IPS-18c (cell line): ENCODE data around the gene C3orf18.

Experiments used
- H3K4me3 ChIP-seq: 2 replicates; pipeline ENCODE4 v1.7.0; 2013; ENCODE audit warnings: low read depth, mild to moderate bottlenecking, low read length, moderate library complexity; ENCODE audit not compliant: insufficient read depth
- H3K9me3 ChIP-seq: one replicate; pipeline ENCODE4 v1.6.1; 2013; ENCODE audit warnings: mild to moderate bottlenecking, low read length, moderate library complexity; ENCODE audit not compliant: control insufficient read depth, insufficient read depth

C3orf18 gene

DNA sequence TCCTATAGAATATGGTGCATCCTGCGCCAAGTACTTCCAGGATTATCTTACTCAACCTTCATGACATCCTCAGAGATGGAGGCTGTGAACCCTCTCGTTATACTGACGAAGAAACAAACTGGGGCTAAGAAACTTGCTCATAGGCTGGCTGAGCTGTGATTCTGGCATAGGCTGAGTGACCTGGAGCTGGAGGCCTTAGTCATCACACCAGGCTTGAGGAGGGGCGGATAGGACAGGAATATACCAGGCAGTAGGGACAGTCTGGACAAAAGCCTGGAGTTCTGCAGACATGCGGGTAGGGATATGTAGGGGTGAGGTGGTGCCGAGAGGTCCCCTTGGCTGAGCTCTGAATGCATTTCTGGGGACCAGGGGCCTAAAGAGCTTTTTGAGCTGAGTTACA lies 19.8 kb upstream of the C3orf18 start:
- Histone ChIP-seq H3K9me3 (no peaks in the 10 kb centered on the region), H3K4me3 (no peak overlapping the region)

DNA sequence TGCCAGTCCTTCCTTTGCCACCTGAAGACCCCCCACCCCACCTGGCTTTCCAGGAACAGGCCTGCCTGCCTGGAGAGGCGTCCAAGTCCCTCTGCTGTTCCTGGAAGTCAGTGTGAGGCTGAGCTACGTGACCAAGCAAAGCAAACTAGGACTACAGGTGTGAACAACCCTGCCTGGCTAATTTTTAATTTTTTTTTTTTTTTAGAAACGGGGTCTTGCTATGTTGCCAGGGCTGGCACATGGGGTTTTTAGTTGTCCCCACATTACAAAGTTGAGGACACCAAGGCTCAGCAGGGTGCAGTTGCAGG lies 19.2 kb upstream of the C3orf18 start:
- H3K4me3 ChIP-seq, result no peak overlapping the region
- no peaks in the 10 kb centered on the region for H3K9me3 ChIP-seq

DNA sequence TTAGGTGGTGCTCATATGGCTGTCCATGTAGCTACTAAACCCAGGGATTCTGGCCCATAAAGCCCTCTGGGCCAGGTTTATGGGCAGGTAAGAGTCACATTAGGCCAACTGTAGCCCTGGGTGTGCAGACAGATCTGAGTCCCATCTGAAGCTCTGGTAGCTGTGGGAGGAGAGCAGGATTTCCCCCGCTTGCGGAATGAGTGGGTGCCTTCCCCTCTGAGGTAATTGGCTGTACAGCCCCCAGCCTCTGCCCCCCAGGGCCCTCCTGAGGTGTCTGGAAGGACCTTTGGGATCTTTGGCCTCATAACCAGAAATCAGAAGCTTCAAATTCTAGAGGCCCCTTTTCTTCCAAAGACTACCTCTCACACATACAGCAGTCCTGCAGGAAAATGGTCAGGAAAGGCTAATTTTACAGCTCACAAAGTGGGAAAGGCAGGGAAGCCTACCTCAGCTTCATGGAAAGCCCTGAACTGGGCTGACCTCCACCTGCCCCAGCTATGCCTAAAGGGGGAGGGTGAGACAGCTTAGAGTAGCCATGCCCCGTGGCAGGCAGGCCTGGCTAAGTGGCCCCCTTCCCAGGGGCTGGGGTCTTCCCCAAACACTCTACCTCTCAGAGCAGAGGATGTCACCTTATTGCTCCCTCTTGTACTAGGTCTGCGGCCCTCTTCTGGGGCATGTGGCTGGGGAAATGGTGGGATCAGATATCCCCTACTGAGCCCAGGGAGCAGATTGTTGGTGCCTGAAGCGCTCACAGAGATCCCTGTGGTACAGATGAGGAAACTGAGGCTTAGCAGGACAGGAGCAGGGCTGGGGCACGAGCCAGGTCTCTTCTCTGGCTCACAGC lies 18.6 kb upstream of the C3orf18 start:
- Histone ChIP-seq H3K9me3 (no peaks in the 10 kb centered on the region), H3K4me3 (no peak overlapping the region)

DNA sequence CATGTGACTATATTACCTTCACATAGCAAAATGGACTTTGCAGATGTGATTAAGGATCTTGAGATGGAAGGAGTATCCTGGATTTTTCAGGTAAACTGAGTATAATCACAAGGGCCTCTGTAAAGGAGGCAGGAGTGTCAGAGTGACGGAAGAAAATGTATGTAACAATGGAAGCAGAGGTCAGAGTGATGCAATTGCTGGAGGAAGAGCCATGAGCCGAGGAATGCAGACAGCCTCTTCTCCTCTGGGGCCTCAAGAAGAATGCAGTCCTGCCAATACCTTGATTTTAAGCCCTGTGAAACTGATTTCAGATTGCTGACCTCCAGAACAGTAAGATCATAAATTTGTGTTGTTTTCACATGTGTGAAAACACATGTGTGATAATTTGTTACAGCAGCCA lies 16.8 kb upstream of the C3orf18 start:
- H3K9me3 ChIP-seq, result no peaks in the 10 kb centered on the region
- H3K4me3 ChIP-seq, result no peak overlapping the region

DNA sequence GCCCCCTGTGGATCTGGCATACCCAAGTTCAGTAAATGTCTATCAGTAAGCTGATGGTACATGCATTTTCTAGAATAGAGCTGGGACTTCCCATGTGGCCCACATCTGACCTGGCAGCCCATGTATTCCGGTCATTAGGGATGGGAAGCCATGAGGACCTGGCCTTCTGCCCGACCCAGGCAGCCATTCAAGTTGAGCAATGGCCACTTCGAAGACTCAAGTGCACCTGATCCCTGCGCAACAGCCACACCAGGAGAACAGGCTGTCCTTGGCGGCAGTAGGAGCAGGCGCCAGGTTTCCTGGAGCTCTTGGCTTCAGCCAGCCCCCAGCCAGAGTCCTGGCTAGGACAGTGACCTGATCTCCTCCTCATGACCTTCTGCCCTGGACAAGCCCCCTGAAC lies 16.4 kb upstream of the C3orf18 start:
- Histone ChIP-seq H3K4me3 (no peak overlapping the region), H3K9me3 (no peaks in the 10 kb centered on the region)

DNA sequence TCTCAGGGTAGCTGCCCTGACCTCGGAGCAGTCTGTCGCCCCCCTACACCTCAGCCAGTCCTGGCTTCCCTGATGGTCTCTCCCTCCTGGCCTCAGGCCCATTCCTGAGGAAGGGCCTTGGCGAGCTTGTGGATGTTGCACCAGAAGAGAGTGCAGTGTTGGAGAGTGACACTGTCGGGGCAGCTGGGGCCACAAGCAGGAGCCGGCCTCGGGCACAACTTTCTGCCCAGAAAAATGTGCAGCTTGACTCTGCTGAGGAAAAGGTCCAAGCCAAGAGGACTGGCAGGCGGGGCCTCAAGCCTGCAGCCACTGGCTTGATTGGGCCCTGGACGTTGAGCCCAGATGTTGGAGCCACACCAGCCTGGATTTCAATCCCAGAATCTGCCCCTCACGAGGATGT lies 14.5 kb upstream of the C3orf18 start:
- H3K4me3 ChIP-seq, result no peak overlapping the region
- H3K9me3 ChIP-seq, result no peaks in the 10 kb centered on the region

DNA sequence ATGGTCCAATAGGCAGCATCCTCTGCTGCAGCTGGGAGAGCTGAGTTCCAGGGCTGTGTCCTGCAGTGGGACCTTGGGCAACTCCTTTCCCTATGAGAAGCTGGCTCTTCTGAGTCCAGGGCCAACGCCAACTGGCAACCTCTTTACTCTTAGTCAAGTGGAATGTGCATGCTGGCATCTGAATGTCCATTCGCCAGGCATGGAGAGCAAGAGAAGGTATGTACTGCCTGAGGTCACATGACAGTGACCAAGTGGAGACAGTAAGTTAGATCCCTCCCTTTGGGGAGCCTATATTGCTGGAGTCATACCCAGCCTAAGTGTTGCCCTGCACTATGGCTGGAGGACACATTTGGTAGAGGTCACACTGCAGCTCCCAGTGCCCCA lies 13.9 kb upstream of the C3orf18 start:
- no peaks in the 10 kb centered on the region for H3K9me3 ChIP-seq
- H3K4me3 ChIP-seq, result no peak overlapping the region

DNA sequence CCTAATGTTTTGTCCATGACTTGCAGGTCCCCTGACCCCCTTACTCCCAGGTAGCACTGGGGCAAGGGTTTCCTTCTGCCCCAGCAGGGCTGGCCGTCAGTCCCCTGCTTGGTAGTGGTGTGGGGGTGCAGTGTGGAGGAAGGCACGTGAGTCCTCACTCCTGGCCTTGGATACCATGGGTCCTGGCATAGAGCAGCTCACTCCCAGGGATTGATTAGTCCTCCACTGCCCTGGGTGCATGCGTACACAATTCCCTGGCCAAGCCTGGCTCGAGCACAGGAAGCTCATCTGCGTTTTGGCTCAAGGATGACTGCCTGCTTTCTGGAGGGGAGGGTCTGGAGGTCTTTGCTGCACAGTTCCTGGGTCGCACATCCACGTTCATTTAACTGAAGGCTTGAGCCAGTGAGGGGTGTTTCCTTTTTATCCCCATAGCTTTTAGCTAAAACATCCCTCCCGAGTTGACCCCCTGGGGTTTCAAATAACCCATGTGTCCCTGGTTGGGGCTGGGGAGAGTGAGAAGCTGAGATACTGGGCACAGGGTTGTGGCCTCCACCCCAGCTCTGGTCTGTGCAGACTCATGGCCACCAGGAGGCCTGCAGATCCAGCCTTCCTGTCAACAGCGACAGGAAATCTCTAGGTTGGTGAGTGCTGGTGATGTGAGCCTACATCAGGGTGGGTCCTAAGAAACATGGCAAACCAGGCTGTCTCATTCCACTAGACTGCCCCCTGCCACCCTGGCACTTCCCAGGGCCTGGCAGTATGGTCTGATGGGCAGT lies 13.3 kb upstream of the C3orf18 start:
- H3K4me3 ChIP-seq, result no peak overlapping the region
- no peaks in the 10 kb centered on the region for H3K9me3 ChIP-seq

DNA sequence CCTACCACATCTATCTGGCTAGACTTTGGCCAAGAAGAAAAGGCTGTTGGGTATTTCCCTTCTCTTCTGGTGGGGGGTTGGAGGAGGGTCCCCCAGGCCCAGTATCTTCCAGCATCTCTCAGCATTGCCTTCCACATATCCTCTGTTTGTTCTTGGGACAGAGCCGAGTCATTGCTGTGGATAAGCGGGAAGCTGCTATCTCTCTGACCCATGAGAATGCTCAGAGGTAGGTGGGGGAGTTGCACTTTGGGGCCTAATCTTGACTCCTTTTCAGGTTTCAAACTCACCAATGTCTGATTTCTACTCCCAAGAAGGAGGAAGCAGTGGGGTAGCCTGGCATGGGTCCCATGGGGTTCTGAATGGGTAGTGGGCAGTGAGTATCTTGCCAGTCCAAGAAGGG lies 9.8 kb upstream of the C3orf18 start:
- no peak overlapping the region for H3K4me3 ChIP-seq
- H3K9me3 ChIP-seq, result no peaks in the 10 kb centered on the region

DNA sequence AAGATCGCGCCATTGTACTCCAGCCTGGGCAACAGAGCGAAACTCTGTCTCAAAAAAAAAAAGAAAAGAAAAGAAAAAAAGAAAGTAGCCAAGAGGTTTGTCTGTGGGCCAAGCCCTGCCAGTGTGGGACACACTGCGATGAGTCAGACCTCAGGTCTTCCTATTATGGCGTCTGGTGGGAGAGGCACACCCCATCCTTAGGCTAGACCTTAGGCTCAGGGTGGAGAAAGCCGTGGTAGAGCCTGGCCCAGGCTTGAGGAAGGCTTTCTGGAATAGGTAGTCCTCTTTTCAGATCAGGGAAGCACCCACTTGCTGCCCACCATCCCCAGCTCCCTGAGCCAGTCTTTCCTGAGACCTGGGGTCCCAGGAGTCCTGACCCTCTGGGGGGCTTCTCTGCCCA lies 7.8 kb upstream of the C3orf18 start:
- Histone ChIP-seq H3K9me3 (no peaks in the 10 kb centered on the region), H3K4me3 (no peak overlapping the region)

DNA sequence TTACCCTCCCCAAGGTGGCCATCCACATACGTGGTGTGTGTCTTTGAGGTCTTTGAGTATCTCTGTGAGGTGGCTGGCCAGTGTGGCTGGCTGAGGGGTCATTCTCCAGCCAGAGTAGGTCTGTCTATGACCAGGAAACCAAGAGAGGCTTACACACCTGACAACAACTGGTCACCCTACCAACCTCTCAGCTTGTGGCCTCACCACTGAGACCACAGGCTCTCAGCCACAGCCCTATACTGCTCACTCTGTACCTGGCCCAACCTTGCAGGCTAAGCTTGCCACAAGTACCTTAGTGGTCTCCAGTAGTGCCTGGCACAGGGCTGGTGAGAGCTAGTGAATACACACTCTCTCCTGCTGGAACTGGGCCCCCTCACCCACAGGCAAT lies 6.9 kb upstream of the C3orf18 start:
- no peak overlapping the region for H3K4me3 ChIP-seq
- H3K9me3 ChIP-seq, result no peaks in the 10 kb centered on the region

DNA sequence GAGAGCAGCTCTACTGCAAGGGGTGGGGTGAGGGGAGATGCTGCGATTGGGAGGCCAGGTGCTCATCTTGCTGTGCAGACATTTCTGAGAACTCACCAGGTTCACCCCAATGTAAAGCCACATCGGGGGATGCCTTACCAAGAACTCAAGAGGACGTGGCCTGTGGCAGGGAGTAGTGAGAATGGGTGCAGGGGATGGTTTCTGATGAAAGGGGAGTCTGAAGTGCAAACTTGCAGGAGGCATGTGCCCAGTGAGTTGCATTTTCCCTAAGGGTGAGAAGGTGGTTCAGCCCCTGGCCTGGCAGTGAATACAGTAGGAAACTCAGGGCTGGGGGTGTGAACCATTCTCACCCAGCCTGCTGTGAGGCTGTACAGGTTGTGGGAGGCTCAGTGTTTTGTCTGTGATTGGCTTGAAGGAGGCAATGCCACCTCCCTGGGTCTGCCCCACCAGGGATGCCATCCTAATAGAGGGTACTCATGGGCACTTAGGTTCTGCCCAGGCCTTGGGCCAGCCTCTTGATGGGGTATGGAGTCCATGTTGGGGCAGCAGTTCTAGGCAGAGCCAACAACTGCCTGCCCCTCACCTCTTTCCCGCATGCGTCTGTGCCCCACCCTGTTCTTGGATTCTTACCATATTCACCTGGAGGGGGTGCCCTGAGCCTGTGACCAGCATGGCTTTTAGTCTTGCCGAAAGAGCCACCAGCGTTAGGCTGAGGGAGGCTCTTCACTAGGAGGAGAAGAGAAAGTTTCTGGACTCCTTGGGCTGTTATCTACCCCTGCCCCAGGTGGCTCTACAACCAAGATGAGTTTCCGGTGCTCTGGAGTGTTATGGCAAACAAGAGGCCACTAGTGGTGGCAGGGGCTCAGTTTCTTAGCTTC lies 6.3 kb upstream of the C3orf18 start:
- H3K4me3 ChIP-seq, result no peak overlapping the region
- H3K9me3 ChIP-seq, result no peaks in the 10 kb centered on the region

DNA sequence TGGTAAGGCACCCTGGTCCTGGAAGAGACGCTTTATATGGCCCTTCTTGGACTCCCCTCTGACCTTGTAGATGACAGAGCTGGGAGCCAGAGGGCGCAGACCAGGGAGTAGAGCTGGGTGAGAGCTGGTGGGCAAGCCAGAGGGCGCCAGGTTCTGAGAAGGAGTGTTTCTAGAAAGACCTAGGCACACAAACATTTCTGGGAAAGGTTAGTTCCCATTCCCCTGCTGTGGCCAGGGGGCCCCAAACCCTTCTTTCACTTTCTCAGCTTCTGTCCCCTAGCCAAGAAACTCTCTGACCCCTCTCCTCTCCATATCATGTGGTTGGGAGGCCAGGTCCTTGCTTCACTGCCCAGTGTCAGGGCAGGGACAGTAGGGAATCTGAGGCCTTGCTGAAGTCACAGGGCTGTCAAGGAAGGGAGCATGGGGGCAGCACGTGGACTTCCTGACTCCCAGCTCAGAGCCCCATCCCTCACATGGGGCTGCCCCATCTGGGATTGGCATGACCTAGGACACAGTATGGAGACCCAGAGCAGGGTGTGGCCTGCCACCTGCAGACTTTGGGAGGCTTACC lies 5.3 kb upstream of the C3orf18 start:
- no peaks in the 10 kb centered on the region for H3K9me3 ChIP-seq
- no peak overlapping the region for H3K4me3 ChIP-seq

DNA sequence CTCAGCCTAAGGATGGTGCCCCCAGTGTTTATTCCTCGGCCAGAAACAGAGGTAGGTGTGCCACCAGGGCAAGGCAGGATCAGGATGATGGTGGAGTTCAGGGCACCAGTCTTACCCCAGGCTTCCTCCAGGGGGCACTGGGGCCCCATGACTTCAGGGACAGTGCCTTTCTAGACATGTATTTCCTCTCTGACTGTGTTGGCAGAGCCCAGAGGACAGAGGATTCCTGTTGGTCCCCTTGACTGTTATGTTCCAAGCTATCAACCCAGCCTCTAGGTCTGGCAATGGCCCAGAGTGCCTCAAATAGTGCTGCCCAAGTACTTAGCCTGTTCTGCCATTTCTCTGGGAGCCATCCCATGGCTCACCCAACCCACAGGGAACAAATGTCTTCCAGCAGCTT lies 4.6 kb upstream of the C3orf18 start:
- Histone ChIP-seq H3K4me3 (no peak overlapping the region), H3K9me3 (no peaks in the 10 kb centered on the region)

DNA sequence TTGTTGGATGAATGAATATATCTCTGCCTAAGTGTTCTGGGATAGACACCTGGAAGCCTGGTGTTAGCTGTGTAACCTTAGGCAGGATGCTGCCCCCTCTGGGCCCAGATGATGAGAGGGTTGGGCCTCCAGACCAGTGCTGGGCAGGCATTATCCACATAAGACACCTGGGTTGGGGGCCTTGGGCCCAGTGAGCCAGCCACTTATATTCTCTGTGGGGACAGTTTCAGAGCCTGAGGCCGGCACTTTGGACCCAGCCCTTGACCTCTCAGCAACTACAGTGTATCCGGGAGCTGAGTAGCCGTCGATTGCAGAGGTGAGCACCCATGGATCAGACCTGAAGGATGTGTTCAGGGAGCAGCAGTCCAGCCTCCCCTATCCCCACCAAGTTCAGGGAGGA lies 3.9 kb upstream of the C3orf18 start:
- H3K4me3 ChIP-seq, result no peak overlapping the region
- no peaks in the 10 kb centered on the region for H3K9me3 ChIP-seq

DNA sequence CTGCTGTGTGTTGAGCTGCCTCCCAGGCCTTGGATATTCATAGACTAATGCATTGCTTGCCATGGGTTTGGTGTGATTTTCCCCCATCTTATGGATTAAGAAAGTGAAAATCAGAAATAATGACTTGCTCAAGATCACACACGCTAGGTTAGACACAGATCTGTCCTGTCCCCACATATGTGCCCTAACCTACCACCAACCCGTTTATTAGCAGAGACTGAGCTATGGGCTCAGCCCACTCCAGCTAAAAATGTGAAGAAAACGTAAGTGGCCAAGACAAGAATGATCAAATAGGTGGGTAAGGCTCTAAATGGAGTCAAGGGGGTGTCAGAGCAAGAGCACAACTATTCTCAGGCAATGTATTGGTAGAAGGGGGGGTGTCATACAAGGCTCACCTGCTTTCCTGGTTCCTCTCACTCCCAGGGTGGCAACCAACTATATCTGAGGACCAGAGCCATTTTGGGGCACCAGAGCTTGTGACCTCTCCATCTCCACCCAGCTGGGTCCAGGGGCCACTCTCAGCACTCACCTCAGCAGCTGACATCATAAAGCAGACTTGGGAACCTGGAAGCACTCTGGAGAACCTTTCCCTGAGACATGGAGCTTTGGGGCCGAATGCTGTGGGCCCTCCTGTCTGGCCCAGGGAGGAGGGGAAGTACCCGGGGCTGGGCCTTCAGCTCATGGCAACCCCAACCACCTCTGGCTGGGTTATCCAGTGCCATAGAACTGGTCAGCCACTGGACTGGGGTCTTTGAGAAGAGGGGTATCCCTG lies 3.1 kb upstream of the C3orf18 start:
- H3K4me3 ChIP-seq, result no peak overlapping the region
- no peaks in the 10 kb centered on the region for H3K9me3 ChIP-seq
